T-helper 17 cell (primary cell): ENCODE measurements around the gene CCDC158. TPM values are rescaled to one million over a fixed set of nuclear protein-coding genes. Genes with fewer than 3 reads are reported as not detected.

Experiments used
- ATAC-seq: fragments of 150-1000 bp; cut with Tn5 transposase; 2 replicates; pipeline ENCODE4 v1.10.0; 2021; ENCODE audit warnings: mild to moderate bottlenecking, moderate library complexity
- DNase-seq, 3 donors: peaks; one replicate each; pipeline versions ENCODE4 v3.0.0 to v3.0.0-alpha.2; 2020 to 2021
- H3K9me3 ChIP-seq: one replicate; pipeline ENCODE4 v1.7.0; 2013; ENCODE audit warnings: low read length, mild to moderate bottlenecking; ENCODE audit not compliant: control insufficient read depth, poor library complexity, severe bottlenecking
- H3K27ac Mint-ChIP-seq: one replicate; pipeline ENCODE4 v1.8.0; 2022; ENCODE audit warnings: mild to moderate bottlenecking, moderate library complexity, mixed read lengths
- H3K27me3 Mint-ChIP-seq: one replicate; pipeline ENCODE4 v1.8.0; 2022; ENCODE audit warnings: mixed read lengths
- H3K36me3 Mint-ChIP-seq: one replicate; pipeline ENCODE4 v1.8.0; 2022; ENCODE audit warnings: low read depth, mixed read lengths
- H3K4me1 Mint-ChIP-seq: one replicate; pipeline ENCODE4 v1.8.0; 2022; ENCODE audit warnings: mild to moderate bottlenecking, mixed read lengths
- H3K4me3 Mint-ChIP-seq: one replicate; pipeline ENCODE4 v1.8.0; 2022; ENCODE audit warnings: mild to moderate bottlenecking, moderate library complexity, mixed read lengths
- total RNA-seq, 4 donors: library from RNA in 2 of 4; stranded (reverse) in 2 of 4; gene quantifications; one replicate each; pipeline ENCODE4 v1.2.3 and lab custom pipeline; 2022 to 2026

CCDC158 gene
- total RNA-seq, 2 donors from 2014 or later, result not detected

DNA sequence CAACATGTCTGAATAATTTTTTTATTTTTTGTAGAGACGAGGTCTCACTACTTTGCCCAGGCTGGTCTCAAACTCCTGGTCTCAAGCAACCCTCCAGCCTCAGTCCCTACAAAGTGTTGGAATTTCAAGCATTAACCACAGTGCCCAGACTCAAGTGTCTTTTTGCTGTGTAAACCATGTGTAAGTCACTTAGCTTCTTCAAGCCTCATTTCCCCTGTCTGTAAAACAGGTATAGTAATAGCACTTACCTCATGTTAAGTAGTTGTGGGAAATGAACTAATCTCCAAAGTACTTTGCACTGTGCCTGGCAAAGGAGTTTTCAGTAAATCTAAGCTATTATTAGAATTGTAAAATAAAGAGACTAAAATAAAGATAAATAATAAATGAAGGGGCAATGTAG, 78.8 kb downstream of the CCDC158 start:
- H3K9me3 ChIP-seq, result no peaks in the 10 kb centered on the region
- no peak overlapping the region for H3K4me3 Mint-ChIP-seq
- no peak for ATAC-seq
- peaks cover 32% of the 10 kb centered on the region for H3K27me3 Mint-ChIP-seq
- no peaks in the 10 kb centered on the region for H3K4me1 Mint-ChIP-seq
- H3K36me3 Mint-ChIP-seq, result peaks cover 2% of the 10 kb centered on the region
- no peak for DNase-seq
- no peak overlapping the region for H3K27ac Mint-ChIP-seq

DNA sequence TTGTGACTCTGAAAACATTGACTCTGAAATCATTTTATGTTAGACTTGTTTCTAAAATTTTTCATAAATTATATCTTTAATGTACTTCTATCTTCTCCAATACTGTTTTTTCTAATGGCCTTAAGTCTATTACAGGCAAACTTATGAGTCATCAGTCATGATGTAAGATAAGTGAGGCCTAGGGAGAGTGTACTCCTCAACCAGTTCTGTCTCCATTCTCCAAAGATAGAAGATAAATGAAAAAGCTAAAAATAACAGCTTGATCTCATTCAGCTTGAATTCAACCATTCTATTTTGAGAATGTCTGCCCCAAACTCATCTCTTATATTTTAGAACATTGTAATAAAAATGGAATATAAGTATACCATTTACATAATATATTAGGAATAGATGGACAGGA, 79.9 kb downstream of the CCDC158 start:
- Mint-ChIP-seq H3K4me3 (no peak overlapping the region), H3K36me3 (peaks cover 2% of the 10 kb centered on the region), H3K4me1 (no peaks in the 10 kb centered on the region), H3K27me3 (peaks cover 32% of the 10 kb centered on the region), H3K27ac (no peak overlapping the region)
- no peak for DNase-seq
- no peak for ATAC-seq
- no peaks in the 10 kb centered on the region for H3K9me3 ChIP-seq

DNA sequence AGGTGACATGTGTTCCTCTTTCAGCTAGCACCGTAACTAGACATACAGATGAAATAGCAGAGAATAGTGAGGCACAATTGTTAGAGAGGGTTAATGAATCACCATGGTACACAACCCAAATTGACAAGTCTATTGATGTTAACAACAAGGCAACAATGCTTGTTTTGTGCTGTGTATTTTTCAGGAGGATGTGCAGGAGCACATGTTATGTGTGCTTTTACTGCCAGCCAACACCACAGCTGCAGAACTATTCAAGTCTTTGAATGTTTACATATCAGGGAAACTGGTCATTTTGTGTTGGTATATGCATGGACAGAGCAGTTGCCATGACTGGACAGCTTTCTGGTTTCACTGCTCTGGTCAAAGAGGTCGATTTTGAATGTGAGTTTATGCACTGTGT, 81.6 kb downstream of the CCDC158 start:
- Mint-ChIP-seq H3K36me3 (no peaks in the 10 kb centered on the region), H3K4me1 (no peaks in the 10 kb centered on the region), H3K27me3 (peaks cover 22% of the 10 kb centered on the region), H3K4me3 (no peak overlapping the region), H3K27ac (no peak overlapping the region)
- ATAC-seq, result no peak
- H3K9me3 ChIP-seq, result no peaks in the 10 kb centered on the region
- no peak for DNase-seq

DNA sequence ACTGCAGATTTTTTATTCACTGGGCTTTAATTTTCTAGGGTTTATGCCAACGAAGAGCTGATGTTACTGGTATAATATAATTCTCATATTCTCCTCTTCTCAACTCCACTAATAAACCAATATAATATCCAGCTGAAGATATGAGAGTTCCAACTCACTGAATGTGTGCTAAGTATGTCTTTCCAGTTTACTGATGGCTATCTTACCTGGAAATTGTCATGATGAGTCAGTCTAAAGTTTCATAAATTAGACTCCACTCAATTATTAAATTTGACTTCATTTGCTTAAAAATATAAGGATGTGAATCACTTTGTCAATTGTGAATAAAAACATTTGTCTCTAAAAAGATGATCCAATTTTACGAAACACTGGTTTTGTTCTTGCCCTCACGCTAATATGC, 86.1 kb downstream of the CCDC158 start:
- H3K9me3 ChIP-seq, result no peaks in the 10 kb centered on the region
- Mint-ChIP-seq H3K36me3 (no peaks in the 10 kb centered on the region), H3K4me1 (no peaks in the 10 kb centered on the region), H3K4me3 (no peak overlapping the region), H3K27ac (no peak overlapping the region), H3K27me3 (peaks cover 18% of the 10 kb centered on the region)
- DNase-seq, result no peak
- no peak for ATAC-seq

DNA sequence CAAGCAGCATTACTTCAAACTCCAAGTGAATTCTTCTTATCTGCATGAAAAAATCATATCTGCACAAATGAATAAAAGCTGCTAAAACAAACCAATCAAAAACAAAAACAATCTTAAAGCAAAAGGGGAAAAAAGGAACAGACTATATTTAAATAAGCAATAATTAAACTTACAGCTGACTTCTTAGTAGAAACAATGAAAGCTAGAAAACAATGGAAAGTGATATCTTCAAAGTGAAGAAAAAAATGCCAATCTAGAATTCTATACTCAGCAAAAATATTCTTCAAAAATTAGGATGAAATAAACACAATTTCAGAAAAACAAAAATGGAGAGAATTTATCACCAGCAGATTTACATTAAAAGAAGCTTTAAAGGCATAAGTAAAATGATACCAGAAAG, 94.4 kb downstream of the CCDC158 start:
- no peaks in the 10 kb centered on the region for H3K4me1 Mint-ChIP-seq
- no peaks in the 10 kb centered on the region for H3K36me3 Mint-ChIP-seq
- no peak overlapping the region for H3K4me3 Mint-ChIP-seq
- DNase-seq, result no peak
- no peak overlapping the region for H3K27ac Mint-ChIP-seq
- H3K27me3 Mint-ChIP-seq, result no peaks in the 10 kb centered on the region
- ATAC-seq, result no peak
- peaks cover 4% of the 10 kb centered on the region for H3K9me3 ChIP-seq

DNA sequence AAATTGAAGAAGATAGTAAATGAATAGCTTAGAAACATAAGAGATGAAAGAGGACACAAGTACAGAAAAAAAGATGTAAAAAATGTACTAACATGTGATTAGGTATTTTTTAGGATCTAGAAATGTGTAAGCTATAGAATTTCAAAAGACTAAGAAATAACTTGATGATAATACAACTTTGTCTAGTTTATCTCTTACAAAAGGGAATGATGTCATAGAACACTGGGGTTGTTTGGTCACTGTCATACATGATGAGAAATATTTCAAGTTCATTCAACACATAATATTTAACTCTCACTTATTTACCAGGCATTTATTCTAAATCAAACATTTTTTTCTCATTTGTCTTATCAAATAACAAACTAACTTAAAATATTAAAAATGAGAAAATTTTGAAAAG, 95.9 kb downstream of the CCDC158 start:
- ATAC-seq, result no peak
- Mint-ChIP-seq H3K4me3 (no peak overlapping the region), H3K4me1 (no peaks in the 10 kb centered on the region), H3K36me3 (no peaks in the 10 kb centered on the region), H3K27me3 (no peaks in the 10 kb centered on the region), H3K27ac (no peak overlapping the region)
- H3K9me3 ChIP-seq, result peaks cover 4% of the 10 kb centered on the region
- DNase-seq, result no peak

DNA sequence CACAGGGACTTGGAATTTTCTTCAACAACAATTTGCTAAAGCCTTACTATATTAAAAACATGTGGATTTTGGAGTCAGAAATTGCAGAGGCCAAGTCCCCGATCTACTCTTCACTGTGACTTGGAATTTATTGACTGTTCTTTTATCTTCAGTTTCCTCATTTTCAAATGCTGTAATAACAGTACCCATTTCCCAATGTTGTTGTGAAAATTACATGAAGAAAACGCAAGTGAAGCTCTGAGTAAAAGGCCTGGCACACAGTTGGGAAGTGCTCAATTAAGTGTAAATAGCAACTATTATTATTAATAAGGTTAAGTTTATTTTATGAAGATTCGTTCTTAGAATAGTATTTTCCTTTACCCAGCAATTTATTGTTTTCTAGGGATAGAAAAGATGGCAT, 98.7 kb downstream of the CCDC158 start:
- Mint-ChIP-seq H3K36me3 (no peaks in the 10 kb centered on the region), H3K4me1 (no peaks in the 10 kb centered on the region), H3K27ac (no peak overlapping the region), H3K27me3 (no peaks in the 10 kb centered on the region), H3K4me3 (no peak overlapping the region)
- ATAC-seq (no peak), DNase-seq (no peak)
- H3K9me3 ChIP-seq, result peaks cover 4% of the 10 kb centered on the region

DNA sequence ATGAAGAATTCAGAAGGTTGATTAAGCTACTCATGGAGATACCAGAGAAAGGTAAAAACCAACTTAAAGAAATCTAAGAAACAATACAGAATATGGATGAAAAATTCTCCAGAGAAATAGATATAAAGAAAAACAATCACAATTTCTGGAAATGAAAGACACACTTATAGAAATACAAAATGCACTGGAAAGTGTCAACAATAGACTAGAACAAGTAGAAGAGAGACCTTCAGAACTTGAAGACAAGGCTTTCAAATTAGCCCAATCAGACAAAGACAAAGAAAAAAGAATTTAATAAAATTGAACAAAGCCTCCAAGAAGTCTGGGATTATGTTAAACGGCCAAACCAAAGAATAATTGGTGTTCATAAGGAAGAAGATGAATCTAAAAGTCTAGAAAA, 104.8 kb downstream of the CCDC158 start:
- H3K36me3 Mint-ChIP-seq, result no peaks in the 10 kb centered on the region
- ATAC-seq (no peak), DNase-seq (no peak)
- no peaks in the 10 kb centered on the region for H3K27me3 Mint-ChIP-seq
- no peaks in the 10 kb centered on the region for H3K4me1 Mint-ChIP-seq
- peaks cover 9% of the 10 kb centered on the region for H3K9me3 ChIP-seq
- H3K27ac Mint-ChIP-seq, result no peak overlapping the region
- H3K4me3 Mint-ChIP-seq, result no peak overlapping the region

DNA sequence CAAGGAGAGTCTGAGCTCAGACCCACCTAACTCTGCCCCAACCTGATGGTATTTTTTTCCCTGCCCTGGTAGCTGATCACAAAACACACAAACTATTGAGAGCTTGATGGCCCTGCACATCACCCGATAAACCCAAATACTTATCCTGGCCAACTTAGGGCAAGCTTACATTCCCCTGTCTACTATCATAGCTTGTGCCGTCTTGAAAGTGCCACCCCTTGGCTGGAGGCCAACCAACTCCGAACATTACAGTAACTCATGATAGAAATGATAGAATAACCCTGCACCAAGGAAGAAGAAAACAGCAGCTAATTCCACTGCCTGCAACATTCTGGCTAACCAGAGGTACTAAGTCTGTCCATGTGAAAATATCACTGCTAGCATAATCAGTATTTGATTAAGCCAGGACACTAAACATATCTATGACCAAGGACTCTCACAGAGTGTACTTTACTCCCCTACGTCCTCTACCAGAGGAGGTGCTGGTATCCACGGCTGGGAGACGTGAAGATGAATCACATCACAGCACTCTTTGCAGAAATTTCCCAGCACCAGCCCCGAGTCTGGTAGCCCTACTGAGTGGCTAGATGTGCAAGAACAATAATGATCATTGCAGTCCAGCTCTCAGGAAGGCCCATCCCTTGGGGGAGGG, 105.5 kb downstream of the CCDC158 start:
- Mint-ChIP-seq H3K27me3 (no peaks in the 10 kb centered on the region), H3K4me1 (peaks cover 2% of the 10 kb centered on the region), H3K27ac (no peak overlapping the region), H3K36me3 (no peaks in the 10 kb centered on the region), H3K4me3 (no peak overlapping the region)
- DNase-seq, result no peak
- H3K9me3 ChIP-seq, result peaks cover 9% of the 10 kb centered on the region
- no peak for ATAC-seq

DNA sequence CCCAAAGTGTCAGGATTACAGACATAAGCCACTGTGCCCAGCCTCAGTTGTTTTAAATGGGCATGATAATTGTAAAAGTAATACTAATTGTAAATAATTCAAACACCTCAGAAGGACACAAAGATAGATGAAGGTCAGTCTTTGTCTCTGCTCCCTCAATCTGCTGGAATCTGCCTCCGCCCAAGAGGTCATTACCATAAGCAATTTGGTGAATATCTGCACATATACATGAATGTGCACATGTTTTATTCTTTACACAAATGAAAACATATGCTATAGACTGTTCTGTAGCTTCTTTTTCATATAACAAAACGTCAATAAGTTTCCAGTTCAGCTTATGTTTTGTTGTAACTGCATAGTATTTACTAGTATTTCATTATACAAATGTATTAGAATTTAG, 107.4 kb downstream of the CCDC158 start:
- peaks cover 9% of the 10 kb centered on the region for H3K9me3 ChIP-seq
- H3K4me3 Mint-ChIP-seq, result no peak overlapping the region
- no peaks in the 10 kb centered on the region for H3K36me3 Mint-ChIP-seq
- ATAC-seq, result no peak
- H3K27me3 Mint-ChIP-seq, result peaks cover 5% of the 10 kb centered on the region
- H3K27ac Mint-ChIP-seq, result no peak overlapping the region
- H3K4me1 Mint-ChIP-seq, result peaks cover 11% of the 10 kb centered on the region
- DNase-seq, result no peak

DNA sequence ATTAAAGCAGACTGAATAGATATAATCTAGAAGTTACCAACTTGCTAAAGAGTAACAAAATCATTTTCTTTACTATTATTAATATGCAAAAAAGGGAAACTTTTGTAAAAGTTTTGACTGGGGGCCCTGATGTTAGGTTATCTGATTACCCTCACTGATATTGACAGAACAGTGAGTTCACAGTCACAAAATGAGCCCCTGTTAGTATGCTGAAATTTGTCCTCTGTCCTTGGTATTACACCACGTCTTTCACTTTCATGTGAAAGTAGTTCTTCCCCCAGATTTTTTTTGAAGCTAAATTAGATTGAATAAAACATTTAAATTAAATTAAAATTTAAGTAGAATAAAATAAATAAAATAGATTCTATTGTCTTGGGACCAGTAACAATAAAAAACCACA, 108.5 kb downstream of the CCDC158 start:
- Mint-ChIP-seq H3K27me3 (peaks cover 5% of the 10 kb centered on the region), H3K27ac (no peak overlapping the region), H3K4me1 (peaks cover 13% of the 10 kb centered on the region), H3K36me3 (no peaks in the 10 kb centered on the region), H3K4me3 (no peak overlapping the region)
- ATAC-seq, result no peak
- H3K9me3 ChIP-seq, result peaks cover 9% of the 10 kb centered on the region
- no peak for DNase-seq

DNA sequence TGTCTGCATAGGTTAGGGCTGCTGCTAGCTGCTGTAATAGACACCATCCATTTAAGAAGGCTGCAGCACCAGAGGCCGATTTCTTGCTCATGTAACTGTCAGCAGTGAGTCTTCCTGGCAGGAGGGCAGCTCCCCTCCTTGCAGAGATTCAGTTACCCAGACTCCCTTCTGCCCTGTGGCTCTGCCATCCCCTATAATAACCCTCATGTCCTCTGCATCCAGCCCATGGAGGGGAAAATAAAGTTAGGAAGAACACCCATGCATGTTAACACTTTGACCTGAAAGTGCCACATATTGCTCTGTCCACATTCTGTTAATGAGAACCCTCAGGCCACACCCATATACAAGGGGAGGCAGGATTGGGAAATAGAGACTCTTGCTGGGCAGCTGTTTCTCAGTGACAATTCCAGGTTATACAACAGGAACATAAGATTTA, 109.0 kb downstream of the CCDC158 start:
- Mint-ChIP-seq H3K4me3 (no peak overlapping the region), H3K27me3 (peaks cover 5% of the 10 kb centered on the region), H3K4me1 (peaks cover 13% of the 10 kb centered on the region), H3K27ac (no peak overlapping the region), H3K36me3 (no peaks in the 10 kb centered on the region)
- no peak for ATAC-seq
- no peak for DNase-seq
- peaks cover 9% of the 10 kb centered on the region for H3K9me3 ChIP-seq

DNA sequence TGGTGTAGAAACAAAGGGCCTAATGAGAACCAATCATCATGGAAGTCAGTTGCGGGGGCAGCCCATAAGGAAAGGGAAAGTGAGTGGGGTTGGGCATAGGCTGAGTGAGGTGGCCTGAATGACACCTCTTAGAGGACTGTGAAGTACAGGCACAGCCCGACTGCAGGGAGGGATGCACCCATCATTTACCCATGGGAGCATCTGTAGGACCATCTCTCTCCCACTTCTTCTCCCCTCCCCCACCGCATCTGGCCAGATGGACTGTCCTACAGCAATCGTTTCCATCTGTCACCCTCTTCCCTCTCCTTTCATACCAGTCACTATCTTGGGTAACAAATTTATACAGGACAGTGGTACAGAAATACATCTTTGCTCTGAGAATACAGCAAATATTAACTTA, 110.3 kb downstream of the CCDC158 start:
- H3K27me3 Mint-ChIP-seq, result peaks cover 5% of the 10 kb centered on the region

DNA sequence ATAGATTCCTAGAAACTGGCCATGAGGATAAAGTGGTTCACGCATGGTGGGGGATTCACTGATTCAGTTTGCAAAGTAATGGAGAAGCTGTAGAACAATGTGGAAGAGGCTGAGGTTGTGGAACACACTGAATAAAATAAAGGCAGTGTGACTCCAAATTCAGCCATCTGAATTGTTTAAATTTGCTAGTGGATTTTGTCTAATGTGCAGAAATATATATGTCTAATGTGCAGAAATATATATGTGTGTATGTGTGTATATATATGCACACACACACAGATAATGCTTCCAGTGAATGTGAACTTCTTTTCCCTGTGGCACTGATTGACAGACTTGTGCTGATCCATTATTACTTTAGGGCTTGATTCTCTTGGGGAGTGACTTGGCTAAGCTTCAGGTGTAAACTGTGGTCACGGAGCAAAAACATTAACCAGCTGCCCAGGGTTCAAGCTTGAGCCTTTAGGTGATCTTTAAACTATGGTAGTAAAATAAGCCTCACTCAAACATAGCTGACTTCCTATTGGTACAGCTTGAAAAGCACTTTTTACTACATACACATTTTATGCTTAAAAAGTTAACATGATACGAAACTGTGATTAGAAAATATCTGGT, 110.9 kb downstream of the CCDC158 start:
- DNase-seq (no peak), ATAC-seq (no peak)
- no peaks in the 10 kb centered on the region for H3K36me3 Mint-ChIP-seq
- H3K27ac Mint-ChIP-seq, result no peak overlapping the region
- no peak overlapping the region for H3K4me3 Mint-ChIP-seq
- peaks cover 8% of the 10 kb centered on the region for H3K27me3 Mint-ChIP-seq
- no peaks in the 10 kb centered on the region for H3K9me3 ChIP-seq
- peaks cover 19% of the 10 kb centered on the region for H3K4me1 Mint-ChIP-seq

More for the DNA sequence above, 110.3 kb downstream of the CCDC158 start:
- H3K9me3 ChIP-seq, result peaks cover 5% of the 10 kb centered on the region
- ATAC-seq, result no peak
- H3K4me3 Mint-ChIP-seq, result no peak overlapping the region
- no peak overlapping the region for H3K27ac Mint-ChIP-seq
- H3K36me3 Mint-ChIP-seq, result no peaks in the 10 kb centered on the region
- peaks cover 13% of the 10 kb centered on the region for H3K4me1 Mint-ChIP-seq
- no peak for DNase-seq
